IMR-90 (cell line): ENCODE results near the gene TCOF1. TPM values are rescaled to one million over a fixed set of nuclear protein-coding genes. Genes with fewer than 3 reads are reported as not detected.

Source experiments
- ATAC-seq: fragments of 200-7000 bp; cut with Tn5 transposase; 2 replicates; pipeline ENCODE4 v1.9.1; 2020; ENCODE audit warnings: low read depth, mild to moderate bottlenecking, moderate library complexity
- BruUV-seq: library from RNA; stranded (reverse); fragments of 400-500 nt; replicated peaks from 2 replicates; lab custom pipeline; 2021; lab: Mats Ljungman, UMichigan
- CTCF ChIA-PET: fragments of 300-600 bp; formaldehyde crosslinking; extraction: SDS; loops from one replicate; lab custom pipeline; 2021; ENCODE audit warnings: antibody characterized with exemption; lab: Yijun Ruan, JAX
- POLR2A ChIA-PET: fragments of 300-600 bp; sonication (Branson Sonifier 250); formaldehyde crosslinking; loops from one replicate; lab custom pipeline; 2022; ENCODE audit warnings: antibody characterized with exemption; ENCODE audit not compliant: unreplicated experiment; lab: Charles Lee
- DNase-seq: peaks from one replicate; pipeline ENCODE4 v3.0.0; 2013
- H2AFZ ChIP-seq: replicated peaks from 2 replicates; pipeline ENCODE3; 2013; ENCODE audit warnings: low read length, mild to moderate bottlenecking; ENCODE audit not compliant: poor library complexity
- H2AK5ac ChIP-seq: 2 replicates; pipeline ENCODE4 v1.6.1; 2013; ENCODE audit warnings: low read depth, low read length, inconsistent platforms
- H2AK9ac ChIP-seq: replicated peaks from 2 replicates; pipeline ENCODE3; 2013; ENCODE audit warnings: mild to moderate bottlenecking, low read depth, low read length, moderate library complexity; ENCODE audit not compliant: poor library complexity
- H2BK120ac ChIP-seq: 2 replicates; pipeline ENCODE4 v1.6.1; 2013; ENCODE audit warnings: low read depth, low read length, inconsistent platforms
- H2BK15ac ChIP-seq: 3 replicates; pipeline ENCODE4 v1.6.1; 2013; ENCODE audit warnings: low read depth, low read length, inconsistent platforms
- H2BK20ac ChIP-seq: 2 replicates; pipeline ENCODE4 v1.6.1; 2013; ENCODE audit warnings: low read depth, mild to moderate bottlenecking, inconsistent platforms, low read length, moderate library complexity
- H2BK5ac ChIP-seq: 2 replicates; pipeline ENCODE4 v1.6.1; 2013; ENCODE audit warnings: mild to moderate bottlenecking, low read depth, low read length, inconsistent platforms; ENCODE audit not compliant: poor library complexity, severe bottlenecking
- H3K14ac ChIP-seq: replicated peaks from 2 replicates; pipeline ENCODE4 v1.6.1; 2013; ENCODE audit warnings: low read depth, low read length, inconsistent platforms
- H3K18ac ChIP-seq: 2 replicates; pipeline ENCODE4 v1.6.1; 2013; ENCODE audit warnings: low read depth, low read length, control low read depth
- H3K23ac ChIP-seq: 2 replicates; pipeline ENCODE4 v1.6.1; 2013; ENCODE audit warnings: low read depth, low read length, inconsistent platforms
- H3K27ac ChIP-seq: 2 replicates; pipeline ENCODE4 v1.5.1; 2013; ENCODE audit warnings: mild to moderate bottlenecking, control low read depth, low read length; ENCODE audit not compliant: insufficient read depth
- H3K27me3 ChIP-seq: 2 replicates; pipeline ENCODE4 v1.6.1; 2013; ENCODE audit warnings: low read length; ENCODE audit not compliant: control insufficient read depth, insufficient read depth
- H3K36me3 ChIP-seq: 2 replicates; pipeline ENCODE4 v1.6.1; 2013; ENCODE audit warnings: low read length, mixed read lengths; ENCODE audit not compliant: control insufficient read depth, insufficient read depth
- H3K4ac ChIP-seq: 2 replicates; pipeline ENCODE4 v1.6.1; 2013; ENCODE audit warnings: low read depth, low read length, inconsistent platforms
- H3K4me1 ChIP-seq: 2 replicates; pipeline ENCODE4 v1.6.1; 2013; ENCODE audit warnings: low read length, mixed read lengths; ENCODE audit not compliant: control insufficient read depth, insufficient read depth
- H3K4me2 ChIP-seq: 2 replicates; pipeline ENCODE4 v1.6.1; 2013; ENCODE audit warnings: low read depth, mild to moderate bottlenecking, control low read depth, low read length, moderate library complexity
- H3K4me3 ChIP-seq: 2 replicates; pipeline ENCODE4 v1.5.1; 2013; ENCODE audit warnings: low read depth, mild to moderate bottlenecking, control low read depth, low read length, moderate library complexity; ENCODE audit not compliant: insufficient read depth
- H3K56ac ChIP-seq: 2 replicates; pipeline ENCODE4 v1.6.1; 2013; ENCODE audit warnings: low read length, inconsistent platforms; ENCODE audit not compliant: insufficient read depth; ENCODE audit errors: extremely low read depth
- H3K79me1 ChIP-seq, 2 experiments: 2 replicates each; pipeline ENCODE4 v1.6.1; 2013; ENCODE audit warnings: low read length in 2 of 2, inconsistent platforms in 1 of 2, low read depth in 1 of 2
- H3K9ac ChIP-seq: 2 replicates; pipeline ENCODE4 v1.6.1; 2013; ENCODE audit warnings: low read depth, low read length, control low read depth
- H3K9me1 ChIP-seq: 2 replicates; pipeline ENCODE4 v1.6.1; 2013; ENCODE audit warnings: low read length, inconsistent platforms; ENCODE audit not compliant: insufficient read depth
- H3K9me3 ChIP-seq: 2 replicates; pipeline ENCODE4 v1.6.1; 2013; ENCODE audit warnings: low read length; ENCODE audit not compliant: control insufficient read depth, insufficient read depth
- H4K20me1 ChIP-seq: 2 replicates; pipeline ENCODE4 v1.6.1; 2013; ENCODE audit warnings: low read length, inconsistent platforms; ENCODE audit not compliant: insufficient read depth
- H4K5ac ChIP-seq: 2 replicates; pipeline ENCODE4 v1.6.1; 2013; ENCODE audit warnings: mild to moderate bottlenecking, low read depth, low read length, control low read depth
- H4K8ac ChIP-seq, 2 experiments: 2 replicates each; pipeline ENCODE4 v1.6.1; 2013; ENCODE audit warnings: low read depth in 2 of 2, low read length in 2 of 2, control low read depth in 1 of 2, inconsistent platforms in 1 of 2
- H4K91ac ChIP-seq: 2 replicates; pipeline ENCODE4 v1.6.1; 2013; ENCODE audit warnings: low read depth, low read length, inconsistent platforms; ENCODE audit not compliant: insufficient read depth
- BHLHE40 ChIP-seq: fragments of 150-350 bp; IDR thresholded peaks from 2 replicates; pipeline ENCODE4 v1.6.1; 2016; ENCODE audit warnings: mild to moderate bottlenecking, low read depth, low read length
- MAFK ChIP-seq: IDR thresholded peaks from 2 replicates; pipeline ENCODE4 v1.6.1; 2012; ENCODE audit warnings: low read depth, low read length, improper control_type of control experiment
- RAD21 ChIP-seq: IDR thresholded peaks from 2 replicates; pipeline ENCODE4 v1.6.1; 2012; ENCODE audit warnings: low read length, improper control_type of control experiment
- WGBS, 2 experiments: methylation state at CpG; one replicate each; pipeline versions ENCODE4 v1.1.5 to v1.1.7; 2013; ENCODE audit warnings: missing lambda C conversion rate in 2 of 2; ENCODE audit not compliant: insufficient read length in 1 of 2; ENCODE audit errors: extremely low coverage in 2 of 2; 5-methylcytosine and 5-hydroxymethylcytosine counted together
- dilution Hi-C: fragments of 300-500 bp; cut with HindIII; formaldehyde crosslinking; loops from one replicate; pipeline ENCODE4 v1.14.3; 2018; ENCODE audit warnings: low sequenced_read_pairs; ENCODE audit not compliant: unreplicated experiment
- in situ Hi-C: fragments of 300-500 bp; cut with MboI; formaldehyde crosslinking; loops from 3 replicates; pipeline ENCODE4 v1.14.3; 2019; ENCODE audit warnings: low sequenced_read_pairs, inconsistent platforms, mixed read lengths
- intact Hi-C: fragments of 100-400 bp; cut with micrococcal nuclease; formaldehyde crosslinking; loops from 2 replicates; pipeline ENCODE4 v1.10.0; 2022
- polyA plus RNA-seq, 3 experiments: library from polyadenylated mRNA; depleted of rRNA; stranded (reverse); fragments of >200 nt; gene quantifications; 2 replicates each; pipeline ENCODE4 v1.2.3, GENCODE V29; 2012; ENCODE audit warnings: low replicate concordance in 1 of 3
- total RNA-seq: library from RNA; depleted of rRNA; stranded (reverse); fragments of >200 nt; gene quantifications from 2 replicates; pipeline ENCODE4 v1.2.3, GENCODE V29; 2012

Gene TCOF1
- total and polyA plus RNA-seq, 2 of the 4 experiments (the other 2 are of a cell fraction) = 18.2 to 19.7 TPM

GRCh38 chr5:150429410-150429873 is 71.9 kb downstream of the TCOF1 start:
- DNase-seq (no peak), ATAC-seq (no peak)
- 93% methylated on average over 3 of the region's 5 CpGs; no CpG with 5 or more reads in 1 of the 2 experiments for WGBS, 2 experiments
- H3K27ac ChIP-seq = no peak overlapping the region
- H4K91ac ChIP-seq = no peak overlapping the region
- H3K79me1 ChIP-seq = no peaks in the 10 kb centered on the region
- no peak overlapping the region for H2BK20ac ChIP-seq
- H2BK15ac ChIP-seq = no peak overlapping the region
- no peak overlapping the region for H3K14ac ChIP-seq
- H2AK5ac ChIP-seq = no peak overlapping the region
- no peak overlapping the region for H3K23ac ChIP-seq
- H3K27me3 ChIP-seq = no peaks in the 10 kb centered on the region
- no peak overlapping the region for H3K4me3 ChIP-seq
- H2AFZ ChIP-seq = no peak overlapping the region
- H2BK120ac ChIP-seq = no peak overlapping the region
- ChIA-PET CTCF (no interaction called here), POLR2A (no interaction called here)
- dilution Hi-C loops (no loop called here), intact Hi-C loops (no loop called here), in situ Hi-C loops (loop anchor here (25.0 kb wide), 2 partner anchors 592 to 792 kb away; no protein-coding TSS in a partner anchor)
- H3K4me1 ChIP-seq = peaks cover 3% of the 10 kb centered on the region; the same call in 1 of the 2 replicates
- H3K9me3 ChIP-seq = no peaks in the 10 kb centered on the region
- no peaks in the 10 kb centered on the region for H3K36me3 ChIP-seq
- no peak overlapping the region for H3K18ac ChIP-seq
- peaks cover 3% of the 10 kb centered on the region; the same call in 1 of the 2 replicates for H3K9me1 ChIP-seq
- no peak overlapping the region for H3K4ac ChIP-seq
- TF ChIP-seq BHLHE40 = no peak
- no peak for TF ChIP-seq RAD21
- no peak for TF ChIP-seq MAFK
- no peak overlapping the region for H4K5ac ChIP-seq
- no peak overlapping the region for H2AK9ac ChIP-seq
- H2BK5ac ChIP-seq = no peak overlapping the region
- no TSS peak for BruUV-seq
- no peak overlapping the region for H3K9ac ChIP-seq
- H4K8ac ChIP-seq = no peak overlapping the region
- no peak overlapping the region for H3K56ac ChIP-seq
- H3K4me2 ChIP-seq = no peak overlapping the region
- no peaks in the 10 kb centered on the region for H4K20me1 ChIP-seq
